ENCODE measurements around the gene CLK3.

DNA sequence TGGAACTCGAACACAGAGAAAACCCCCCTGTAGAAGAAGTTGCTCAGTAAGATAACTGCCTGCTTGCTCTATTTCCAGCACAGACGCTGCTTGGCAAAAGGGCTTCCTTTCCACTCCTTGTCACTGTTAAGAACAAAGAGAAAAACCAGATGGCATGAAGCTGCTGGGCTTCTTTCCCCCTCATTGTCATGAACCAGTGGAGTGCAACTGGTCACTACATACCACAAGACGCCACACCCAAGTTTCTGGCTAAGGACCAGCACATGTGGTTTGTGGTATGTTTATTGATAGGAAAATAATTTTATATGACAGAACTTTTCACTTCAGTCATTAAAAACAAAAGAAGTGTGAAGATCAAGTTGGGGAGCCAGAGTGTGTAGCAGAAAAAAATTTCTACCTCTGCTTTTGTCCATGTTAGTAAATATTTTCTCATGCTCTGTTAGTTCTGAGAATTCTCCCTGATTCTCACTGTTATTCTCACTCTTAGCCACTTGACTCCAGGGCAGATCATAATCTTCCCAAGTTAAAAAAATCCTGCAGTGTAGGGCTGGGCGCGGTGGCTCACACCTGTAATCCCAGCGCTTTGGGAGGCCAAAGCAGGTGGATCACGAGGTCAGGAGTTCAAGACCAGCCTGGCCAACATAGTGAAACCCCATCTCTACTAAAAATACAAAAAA, 37.9 kb downstream of the CLK3 start:
- TF ChIP-seq, protein P1, sequence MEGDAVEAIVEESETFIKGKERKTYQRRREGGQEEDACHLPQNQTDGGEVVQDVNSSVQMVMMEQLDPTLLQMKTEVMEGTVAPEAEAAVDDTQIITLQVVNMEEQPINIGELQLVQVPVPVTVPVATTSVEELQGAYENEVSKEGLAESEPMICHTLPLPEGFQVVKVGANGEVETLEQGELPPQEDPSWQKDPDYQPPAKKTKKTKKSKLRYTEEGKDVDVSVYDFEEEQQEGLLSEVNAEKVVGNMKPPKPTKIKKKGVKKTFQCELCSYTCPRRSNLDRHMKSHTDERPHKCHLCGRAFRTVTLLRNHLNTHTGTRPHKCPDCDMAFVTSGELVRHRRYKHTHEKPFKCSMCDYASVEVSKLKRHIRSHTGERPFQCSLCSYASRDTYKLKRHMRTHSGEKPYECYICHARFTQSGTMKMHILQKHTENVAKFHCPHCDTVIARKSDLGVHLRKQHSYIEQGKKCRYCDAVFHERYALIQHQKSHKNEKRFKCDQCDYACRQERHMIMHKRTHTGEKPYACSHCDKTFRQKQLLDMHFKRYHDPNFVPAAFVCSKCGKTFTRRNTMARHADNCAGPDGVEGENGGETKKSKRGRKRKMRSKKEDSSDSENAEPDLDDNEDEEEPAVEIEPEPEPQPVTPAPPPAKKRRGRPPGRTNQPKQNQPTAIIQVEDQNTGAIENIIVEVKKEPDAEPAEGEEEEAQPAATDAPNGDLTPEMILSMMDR (IDR thresholded peaks at IDR 0.05; ENCODE audit: insufficient read depth, low read length, poor library complexity, severe bottlenecking): no peak
- TF ChIP-seq EZH2phosphoT487 (conservative IDR thresholded peaks at IDR 0.05; ENCODE audit: low read length): no peak
